Measurements from ENCODE around the gene RAB24. TPM values are rescaled to one million over a fixed set of nuclear protein-coding genes. Genes with fewer than 3 reads are reported as not detected.

RAB24 gene
- total RNA-seq, 1 experiment from 2014 or later, result 11.4 TPM

DNA sequence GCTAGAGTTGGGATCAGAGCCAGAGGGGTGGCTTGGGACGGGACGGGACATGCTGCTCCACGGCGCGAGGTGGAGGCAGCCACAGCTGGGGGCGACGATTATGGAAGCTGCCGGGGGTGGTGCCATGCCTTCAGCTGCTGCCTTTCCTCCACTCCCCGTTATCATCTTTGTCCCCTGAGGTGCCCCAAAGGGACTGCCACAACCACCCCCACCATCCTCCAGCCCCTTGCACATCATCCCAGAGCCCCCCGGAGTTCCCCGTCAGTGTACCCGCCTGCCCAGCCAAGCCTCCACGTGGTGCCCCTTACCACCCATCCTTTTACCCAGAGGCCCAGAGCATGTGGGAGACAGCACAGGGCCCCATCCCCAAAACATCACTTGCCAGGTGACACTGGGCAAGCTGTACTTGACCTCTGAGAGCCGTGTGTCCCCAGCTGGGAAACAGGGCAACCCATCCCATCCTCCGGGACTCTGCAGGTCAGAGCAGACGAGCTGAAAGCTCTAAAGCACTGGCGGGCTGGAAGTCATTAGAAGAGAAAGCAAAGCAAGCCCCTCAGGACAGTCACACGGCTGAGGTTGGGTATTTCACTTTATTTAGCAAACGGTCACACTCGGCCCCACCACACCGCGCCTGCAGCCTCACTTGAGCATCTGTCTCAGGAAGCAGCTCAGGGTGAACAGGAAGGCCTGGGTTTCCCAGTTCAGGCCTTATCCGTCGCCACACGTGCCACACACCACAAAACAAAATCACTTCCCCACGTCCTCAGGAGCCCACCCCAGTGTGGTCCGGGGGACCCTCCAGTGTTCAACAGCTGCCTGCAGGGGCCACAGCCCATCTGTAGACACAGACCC is 27.7 kb upstream of the RAB24 start:
- H3K4me1 ChIP-seq (ENCODE audit: low read length), result no peaks in the 10 kb centered on the region
- peaks cover 5% of the 10 kb centered on the region; the same call in 1 of the 2 replicates for H4K20me1 ChIP-seq (ENCODE audit: insufficient read depth, low read depth, low read length)
- H3K36me3 ChIP-seq (ENCODE audit: insufficient read depth, low read length), result peaks cover 11% of the 10 kb centered on the region; the same call in 1 of the 2 replicates
- H2AFZ ChIP-seq (ENCODE audit: low read length), result no peak overlapping the region
- H3K9me3 ChIP-seq (ENCODE audit: low read length), result no peaks in the 10 kb centered on the region
- DNase-seq, result no peak
- no peak overlapping the region for H3K27ac ChIP-seq (ENCODE audit: low read length)
- no peaks in the 10 kb centered on the region for H3K9me2 ChIP-seq (replicated peaks; ENCODE audit: insufficient read depth, low read length)
- no peak overlapping the region for H3K4me2 ChIP-seq (ENCODE audit: low read depth, low read length, poor library complexity, severe bottlenecking)
- no peak overlapping the region for H3K4me3 ChIP-seq (ENCODE audit: low read length)
- no peaks in the 10 kb centered on the region for H3K79me2 ChIP-seq (ENCODE audit: low read length)
- no peak overlapping the region for H3K9ac ChIP-seq (ENCODE audit: low read length)
- H3K27me3 ChIP-seq (ENCODE audit: low read length), result no peaks in the 10 kb centered on the region

- H3K36me3 ChIP-seq (ENCODE audit: insufficient read depth, low read length), result peaks cover 9% of the 10 kb centered on the region; the same call in 1 of the 2 replicates
- H3K9me3 ChIP-seq (ENCODE audit: low read length), result no peaks in the 10 kb centered on the region
- no peak overlapping the region for H3K4me2 ChIP-seq (ENCODE audit: low read depth, low read length, poor library complexity, severe bottlenecking)
- H4K20me1 ChIP-seq (ENCODE audit: insufficient read depth, low read depth, low read length), result no peaks in the 10 kb centered on the region
- no peaks in the 10 kb centered on the region for H3K4me1 ChIP-seq (ENCODE audit: low read length)
- DNase-seq, result no peak
- no peak overlapping the region for H2AFZ ChIP-seq (ENCODE audit: low read length)
- no peaks in the 10 kb centered on the region for H3K9me2 ChIP-seq (replicated peaks; ENCODE audit: insufficient read depth, low read length)
- H3K9ac ChIP-seq (ENCODE audit: low read length), result no peak overlapping the region
- H3K27me3 ChIP-seq (ENCODE audit: low read length), result no peaks in the 10 kb centered on the region
- H3K79me2 ChIP-seq (ENCODE audit: low read length), result no peaks in the 10 kb centered on the region
- no peak overlapping the region for H3K4me3 ChIP-seq (ENCODE audit: low read length)
- no peak overlapping the region for H3K27ac ChIP-seq (ENCODE audit: low read length)
These were observed 26.4 kb upstream of the RAB24 start for GRCh38 chr5:177329883-177330282.

DNA sequence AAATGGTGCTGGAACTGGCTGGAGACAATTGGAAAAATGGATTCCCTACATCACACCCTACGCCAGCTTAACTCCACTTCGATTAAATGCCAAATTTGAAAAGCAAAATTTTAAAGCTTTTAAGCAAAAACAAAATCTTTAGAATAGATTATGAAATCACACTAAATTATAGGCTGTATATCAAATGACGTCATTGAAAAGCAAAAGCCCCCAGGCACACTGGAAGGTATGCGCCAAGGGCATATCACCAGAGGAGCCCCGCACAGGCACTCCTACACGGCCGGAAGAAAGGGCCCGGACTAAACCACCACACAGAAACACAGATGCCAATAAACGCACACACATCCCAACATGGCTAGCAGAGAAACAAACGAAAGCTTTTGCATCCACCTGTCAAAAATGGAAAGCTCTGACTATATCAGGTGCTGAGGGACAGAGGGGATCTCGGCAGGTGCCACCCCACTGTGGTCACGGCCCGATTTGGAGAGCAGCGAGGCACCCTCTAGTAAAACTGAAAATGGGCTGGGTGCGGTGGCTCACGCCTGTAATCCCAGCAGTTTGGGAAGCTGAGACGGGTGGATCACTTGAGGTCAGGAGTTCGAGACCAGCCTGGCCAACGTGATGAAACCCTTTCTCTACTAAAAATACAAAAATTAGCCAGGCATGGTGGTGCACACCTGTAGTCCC is 25.2 kb upstream of the RAB24 start:
- DNase-seq, result no peak
- no peaks in the 10 kb centered on the region for H3K9me3 ChIP-seq (ENCODE audit: low read length)
- no peaks in the 10 kb centered on the region for H3K9me2 ChIP-seq (replicated peaks; ENCODE audit: insufficient read depth, low read length)
- no peak overlapping the region for H3K9ac ChIP-seq (ENCODE audit: low read length)
- no peaks in the 10 kb centered on the region for H3K4me1 ChIP-seq (ENCODE audit: low read length)
- no peaks in the 10 kb centered on the region; the same call in 1 of the 2 replicates for H3K36me3 ChIP-seq (ENCODE audit: insufficient read depth, low read length)
- H3K27me3 ChIP-seq (ENCODE audit: low read length), result no peaks in the 10 kb centered on the region
- H3K4me3 ChIP-seq (ENCODE audit: low read length), result no peak overlapping the region
- no peak overlapping the region for H2AFZ ChIP-seq (ENCODE audit: low read length)
- no peaks in the 10 kb centered on the region for H4K20me1 ChIP-seq (ENCODE audit: insufficient read depth, low read depth, low read length)
- H3K4me2 ChIP-seq (ENCODE audit: low read depth, low read length, poor library complexity, severe bottlenecking), result no peak overlapping the region
- no peak overlapping the region for H3K27ac ChIP-seq (ENCODE audit: low read length)
- H3K79me2 ChIP-seq (ENCODE audit: low read length), result no peaks in the 10 kb centered on the region

- H2AFZ ChIP-seq (ENCODE audit: low read length), result no peak overlapping the region
- DNase-seq, result no peak
- no peak overlapping the region for H3K4me2 ChIP-seq (ENCODE audit: low read depth, low read length, poor library complexity, severe bottlenecking)
- H4K20me1 ChIP-seq (ENCODE audit: insufficient read depth, low read depth, low read length), result no peaks in the 10 kb centered on the region
- no peak overlapping the region for H3K4me3 ChIP-seq (ENCODE audit: low read length)
- no peaks in the 10 kb centered on the region for H3K4me1 ChIP-seq (ENCODE audit: low read length)
- no peak overlapping the region for H3K27ac ChIP-seq (ENCODE audit: low read length)
- H3K9ac ChIP-seq (ENCODE audit: low read length), result no peak overlapping the region
- no peaks in the 10 kb centered on the region for H3K79me2 ChIP-seq (ENCODE audit: low read length)
- H3K27me3 ChIP-seq (ENCODE audit: low read length), result no peaks in the 10 kb centered on the region
- no peaks in the 10 kb centered on the region for H3K36me3 ChIP-seq (ENCODE audit: insufficient read depth, low read length)
- no peaks in the 10 kb centered on the region for H3K9me3 ChIP-seq (ENCODE audit: low read length)
- H3K9me2 ChIP-seq (replicated peaks; ENCODE audit: insufficient read depth, low read length), result no peaks in the 10 kb centered on the region
These were observed 24.3 kb upstream of the RAB24 start for GRCh38 chr5:177327539-177328522.

DNA sequence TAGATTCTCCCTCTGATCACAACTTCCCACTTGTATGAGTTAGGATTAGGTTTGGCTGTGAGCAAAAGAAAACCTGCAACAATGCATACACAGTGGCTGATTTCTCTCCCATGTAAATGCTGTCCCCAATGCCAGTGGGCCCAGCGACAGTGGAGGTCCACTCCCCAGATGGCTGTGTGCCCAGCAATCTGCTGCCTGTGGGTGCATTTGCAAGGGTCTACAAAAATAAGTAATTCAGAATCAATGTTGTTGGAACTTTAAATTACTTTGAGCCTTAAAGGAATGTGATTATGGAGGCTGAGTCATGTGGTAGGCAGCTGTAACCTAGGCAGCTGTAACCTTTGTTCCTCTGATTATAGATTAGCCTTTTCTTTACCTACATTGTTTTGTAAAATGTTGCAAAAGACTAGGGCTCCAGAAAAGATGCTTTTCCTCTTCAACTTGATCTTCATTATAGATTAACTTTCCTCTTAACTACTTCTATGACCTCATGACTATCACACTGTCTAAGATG is 22.4 kb upstream of the RAB24 start:
- no peaks in the 10 kb centered on the region for H3K9me3 ChIP-seq (ENCODE audit: low read length)
- H3K4me1 ChIP-seq (ENCODE audit: low read length), result no peaks in the 10 kb centered on the region
- no peaks in the 10 kb centered on the region for H4K20me1 ChIP-seq (ENCODE audit: insufficient read depth, low read depth, low read length)
- no peaks in the 10 kb centered on the region for H3K79me2 ChIP-seq (ENCODE audit: low read length)
- no peaks in the 10 kb centered on the region for H3K36me3 ChIP-seq (ENCODE audit: insufficient read depth, low read length)
- H3K9me2 ChIP-seq (replicated peaks; ENCODE audit: insufficient read depth, low read length), result no peaks in the 10 kb centered on the region
- H3K4me2 ChIP-seq (ENCODE audit: low read depth, low read length, poor library complexity, severe bottlenecking), result no peak overlapping the region
- no peaks in the 10 kb centered on the region for H3K27me3 ChIP-seq (ENCODE audit: low read length)
- no peak for DNase-seq
- H3K27ac ChIP-seq (ENCODE audit: low read length), result no peak overlapping the region
- H2AFZ ChIP-seq (ENCODE audit: low read length), result no peak overlapping the region
- H3K9ac ChIP-seq (ENCODE audit: low read length), result no peak overlapping the region
- no peak overlapping the region for H3K4me3 ChIP-seq (ENCODE audit: low read length)

- Histone ChIP-seq H3K4me3 (ENCODE audit: low read length) (no peak overlapping the region), H3K27me3 (ENCODE audit: low read length) (no peaks in the 10 kb centered on the region), H3K4me2 (ENCODE audit: low read depth, low read length, poor library complexity, severe bottlenecking) (no peak overlapping the region), H3K9ac (ENCODE audit: low read length) (no peak overlapping the region), H3K79me2 (ENCODE audit: low read length) (no peaks in the 10 kb centered on the region), H4K20me1 (ENCODE audit: insufficient read depth, low read depth, low read length) (no peaks in the 10 kb centered on the region), H3K9me2 (replicated peaks; ENCODE audit: insufficient read depth, low read length) (no peaks in the 10 kb centered on the region), H3K4me1 (ENCODE audit: low read length) (no peaks in the 10 kb centered on the region), H2AFZ (ENCODE audit: low read length) (no peak overlapping the region), H3K27ac (ENCODE audit: low read length) (no peak overlapping the region), H3K9me3 (ENCODE audit: low read length) (no peaks in the 10 kb centered on the region; the same call in 1 of the 2 replicates), H3K36me3 (ENCODE audit: insufficient read depth, low read length) (peaks cover 3% of the 10 kb centered on the region; the same call in 1 of the 2 replicates)
- peak; percentile 59 for DNase-seq
These were observed 17.4 kb upstream of the RAB24 start for GRCh38 chr5:177320879-177321278.

- no peak for DNase-seq
- H3K9me2 ChIP-seq (replicated peaks; ENCODE audit: insufficient read depth, low read length), result no peaks in the 10 kb centered on the region
- H3K27ac ChIP-seq (ENCODE audit: low read length), result no peak overlapping the region
- H3K79me2 ChIP-seq (ENCODE audit: low read length), result no peaks in the 10 kb centered on the region
- no peaks in the 10 kb centered on the region for H3K27me3 ChIP-seq (ENCODE audit: low read length)
- H3K4me2 ChIP-seq (ENCODE audit: low read depth, low read length, poor library complexity, severe bottlenecking), result no peak overlapping the region
- H3K9me3 ChIP-seq (ENCODE audit: low read length), result no peaks in the 10 kb centered on the region; the same call in 1 of the 2 replicates
- peaks cover 3% of the 10 kb centered on the region; the same call in 1 of the 2 replicates for H3K36me3 ChIP-seq (ENCODE audit: insufficient read depth, low read length)
- no peaks in the 10 kb centered on the region for H3K4me1 ChIP-seq (ENCODE audit: low read length)
- H2AFZ ChIP-seq (ENCODE audit: low read length), result no peak overlapping the region
- no peak overlapping the region for H3K4me3 ChIP-seq (ENCODE audit: low read length)
- H3K9ac ChIP-seq (ENCODE audit: low read length), result no peak overlapping the region
- no peaks in the 10 kb centered on the region for H4K20me1 ChIP-seq (ENCODE audit: insufficient read depth, low read depth, low read length)
These were observed 16.5 kb upstream of the RAB24 start for GRCh38 chr5:177319913-177320588.

Measured in Karpas-422 (cell line).